ENCODE data around the gene NXT1. TPM values are rescaled to one million over a fixed set of nuclear protein-coding genes. Genes with fewer than 3 reads are reported as not detected.
"Not testable (repeated sequence)": the region's sequence is repeated elsewhere in the genome, so short reads cannot be mapped to it uniquely, and the experiment has no call there.

Gene NXT1
- total and polyA plus RNA-seq, 12 donors: 9.2 to 43.8 (median 17.2) TPM

DNA sequence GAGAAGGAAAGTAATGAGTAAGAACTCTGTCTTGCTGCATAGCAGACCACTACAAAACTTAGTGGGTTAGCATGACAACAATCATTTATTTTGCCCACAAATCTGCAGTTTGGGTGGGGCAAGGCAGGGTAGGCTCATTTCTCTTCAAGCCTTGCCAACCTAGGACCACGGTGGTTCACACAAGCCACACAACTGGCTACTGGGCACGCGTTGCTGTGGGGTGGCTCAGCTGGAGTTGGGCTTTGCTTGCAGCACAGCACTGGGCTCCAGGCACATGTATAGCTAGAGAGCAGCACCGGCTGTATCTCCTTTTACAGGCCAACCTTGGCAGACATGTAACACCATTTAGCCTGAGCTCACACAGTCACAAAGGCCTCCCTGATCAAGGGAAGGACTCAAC is 4.6 kb upstream of the NXT1 start:
- TF ChIP-seq, protein P1, sequence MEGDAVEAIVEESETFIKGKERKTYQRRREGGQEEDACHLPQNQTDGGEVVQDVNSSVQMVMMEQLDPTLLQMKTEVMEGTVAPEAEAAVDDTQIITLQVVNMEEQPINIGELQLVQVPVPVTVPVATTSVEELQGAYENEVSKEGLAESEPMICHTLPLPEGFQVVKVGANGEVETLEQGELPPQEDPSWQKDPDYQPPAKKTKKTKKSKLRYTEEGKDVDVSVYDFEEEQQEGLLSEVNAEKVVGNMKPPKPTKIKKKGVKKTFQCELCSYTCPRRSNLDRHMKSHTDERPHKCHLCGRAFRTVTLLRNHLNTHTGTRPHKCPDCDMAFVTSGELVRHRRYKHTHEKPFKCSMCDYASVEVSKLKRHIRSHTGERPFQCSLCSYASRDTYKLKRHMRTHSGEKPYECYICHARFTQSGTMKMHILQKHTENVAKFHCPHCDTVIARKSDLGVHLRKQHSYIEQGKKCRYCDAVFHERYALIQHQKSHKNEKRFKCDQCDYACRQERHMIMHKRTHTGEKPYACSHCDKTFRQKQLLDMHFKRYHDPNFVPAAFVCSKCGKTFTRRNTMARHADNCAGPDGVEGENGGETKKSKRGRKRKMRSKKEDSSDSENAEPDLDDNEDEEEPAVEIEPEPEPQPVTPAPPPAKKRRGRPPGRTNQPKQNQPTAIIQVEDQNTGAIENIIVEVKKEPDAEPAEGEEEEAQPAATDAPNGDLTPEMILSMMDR (IDR thresholded peaks at IDR 0.05): no peak
- no peak for TF ChIP-seq POLR2A (IDR thresholded peaks at IDR 0.05)
- intact Hi-C loops (cut with DNase I): loop anchor here (5.0 to 10.0 kb wide), 3 partner anchors 266 to 654 kb away; no protein-coding TSS in a partner anchor

DNA sequence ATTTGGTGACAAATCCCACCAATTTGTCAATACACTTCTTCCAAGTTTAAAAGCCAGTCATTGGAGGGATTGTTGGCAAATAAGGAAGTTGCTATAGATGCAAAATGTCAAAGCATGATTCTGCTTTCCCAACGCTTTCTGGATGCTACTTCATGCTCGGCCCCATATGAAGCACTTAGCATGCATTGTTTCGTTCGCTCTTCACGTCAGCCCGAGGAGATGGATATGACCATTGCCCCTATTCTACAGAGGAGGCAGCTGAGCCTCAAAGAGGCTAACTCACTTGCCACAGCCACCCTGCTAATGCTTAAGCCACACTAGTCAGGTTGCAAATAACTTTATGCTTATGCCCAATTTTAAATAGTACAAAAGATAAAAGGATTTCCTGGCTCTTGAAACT is 2.8 kb upstream of the NXT1 start:
- Histone ChIP-seq H3K9me3 (replicated peaks in 1 of 3) (no peaks in the 10 kb centered on the region), H3K4me3 (no peak overlapping the region), H3K27ac (no peak overlapping the region), H3K36me3 (replicated peaks in 1 of 2) (no peaks in the 10 kb centered on the region), H3K4me1 (replicated peaks in 1 of 2) (peaks cover 0 to 23% of the 10 kb centered on the region in 2 donors), H3K27me3 (no peaks in the 10 kb centered on the region)
- 81 to 92% (median 90%) methylated on average over 6 of the region's 6 CpGs for WGBS, 4 donors
- TF ChIP-seq, protein P1 (IDR thresholded peaks at IDR 0.05): no peak
- DNase-seq: no peak
- intact Hi-C loops (cut with DNase I): loop anchor here (5.0 to 10.0 kb wide), 3 partner anchors 265 to 655 kb away; no protein-coding TSS in a partner anchor

More for the DNA sequence above, 4.6 kb upstream of the NXT1 start:
- peaks cover 0 to 7% of the 10 kb centered on the region in 2 donors for H3K4me1 ChIP-seq (replicated peaks in 1 of 2)
- H3K36me3 ChIP-seq (replicated peaks in 1 of 2): no peaks in the 10 kb centered on the region
- no peak overlapping the region for H3K4me3 ChIP-seq
- DNase-seq: no peak
- H3K27me3 ChIP-seq: no peaks in the 10 kb centered on the region
- no peak overlapping the region for H3K27ac ChIP-seq
- WGBS, 4 donors: 80 to 89% (median 86%) methylated on average over 1 to 4 of the region's 4 CpGs
- H3K9me3 ChIP-seq (replicated peaks in 1 of 3): no peaks in the 10 kb centered on the region

DNA sequence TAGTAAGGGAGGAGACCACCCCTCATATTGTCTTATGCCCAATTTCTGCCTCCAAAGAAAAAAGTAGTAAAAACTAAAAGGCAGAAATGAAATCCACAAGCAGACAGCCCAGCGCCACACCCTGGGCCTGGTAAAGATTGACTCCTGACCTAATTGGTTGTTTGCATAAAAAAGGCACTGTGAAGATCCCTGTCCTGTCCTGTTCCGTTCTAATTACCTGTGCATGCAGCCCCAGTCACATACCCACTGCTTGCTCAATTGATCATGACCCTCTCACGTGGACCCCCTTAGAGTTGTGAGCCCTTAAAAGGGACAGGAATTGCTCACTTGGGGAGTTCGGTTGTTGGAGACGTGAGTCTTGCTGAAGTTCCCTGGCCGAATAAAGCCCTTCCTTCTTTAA is 2.1 kb upstream of the NXT1 start:
- not testable (repeated sequence) for H3K27ac ChIP-seq; H3K27me3 ChIP-seq; DNase-seq; H3K4me3 ChIP-seq; H3K36me3 ChIP-seq (replicated peaks in 1 of 2); H3K9me3 ChIP-seq (replicated peaks in 1 of 3)
- peaks cover 0 to 24% of the 10 kb centered on the region in 2 donors for H3K4me1 ChIP-seq (replicated peaks in 1 of 2)
- intact Hi-C loops (cut with DNase I): loop anchor here (5.0 to 10.0 kb wide), 3 partner anchors 264 to 656 kb away; no protein-coding TSS in a partner anchor
- WGBS, 4 donors: 81 to 89% (median 87%) methylated on average over 6 of the region's 6 CpGs

DNA sequence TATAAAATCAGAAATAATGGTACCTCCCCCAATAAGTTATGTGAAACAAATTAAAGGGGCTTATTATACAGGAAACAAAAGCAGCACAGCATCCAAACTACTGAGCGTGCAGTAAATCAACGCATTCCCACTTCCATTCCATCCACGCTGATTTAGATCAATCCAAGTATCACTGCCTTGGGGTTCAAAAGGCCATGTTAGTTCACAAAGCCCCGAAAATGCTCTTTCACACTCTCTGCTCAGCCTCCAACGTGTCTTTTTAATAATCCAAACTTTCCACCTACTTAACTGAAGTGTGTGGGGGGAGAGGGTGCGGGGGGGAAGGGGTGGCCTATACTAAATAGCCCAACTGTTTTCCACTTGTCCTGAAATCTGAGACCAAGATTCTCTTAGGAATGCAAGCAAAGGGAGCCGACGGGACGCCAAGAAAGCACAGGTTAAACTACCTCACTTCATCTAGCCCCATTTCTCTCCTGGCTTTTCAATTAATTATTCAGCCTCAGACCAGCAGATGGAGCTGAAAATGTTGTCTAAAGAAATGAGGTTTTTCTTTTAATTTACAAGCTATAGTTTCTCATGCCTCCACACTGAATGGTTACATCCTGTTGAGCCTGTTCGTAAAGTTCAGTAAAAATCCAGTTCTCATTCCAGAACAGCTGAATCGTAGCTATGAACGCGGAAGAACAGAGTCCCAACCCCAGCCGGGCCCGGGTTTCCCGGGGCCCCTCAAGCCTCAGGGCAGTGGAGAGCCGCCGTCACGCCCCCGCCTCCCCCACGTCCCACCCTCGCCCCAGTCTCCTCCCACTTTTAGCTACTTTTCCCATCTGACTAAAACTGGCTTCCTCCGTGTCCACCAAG is 1.0 kb upstream of the NXT1 start:
- Histone ChIP-seq H3K9me3 (replicated peaks in 1 of 3) (no peaks in the 10 kb centered on the region), H3K4me1 (replicated peaks in 1 of 2) (peaks cover 0 to 24% of the 10 kb centered on the region in 2 donors), H3K27ac (peak overlapping the region; percentile 95 to 100 (median 99)), H3K4me3 (peak overlapping the region; percentile 1 to 96 (median 76)), H3K27me3 (no peaks in the 10 kb centered on the region), H3K36me3 (replicated peaks in 1 of 2) (peaks cover 0 to 9% of the 10 kb centered on the region in 2 donors)
- TF ChIP-seq POLR2A (IDR thresholded peaks at IDR 0.05): no peak
- TF ChIP-seq, protein P1 (IDR thresholded peaks at IDR 0.05): peak; percentile 22 to 75 (median 58)
- WGBS, 4 donors: 9 to 13% (median 10%) methylated on average over 16 to 23 of the region's 23 CpGs
- DNase-seq: peak in 5 of 7 donors; percentile 32 to 87 (median 79)
- intact Hi-C loops (cut with DNase I): loop anchor here (5.0 to 10.0 kb wide), 4 partner anchors 263 to 657 kb away; partner anchors contain the start of gene CST3 (in 1 of the 2)
